GM19463 (cell line): ENCODE measurements around the gene OR5L1.

ENCODE experiments used
- ATAC-seq: cut with Tn5 transposase; IDR thresholded peaks from one replicate; pipeline ENCODE4 v1.9.1; 2021; ENCODE audit warnings: mild to moderate bottlenecking, moderate library complexity; ENCODE audit not compliant: unreplicated experiment

Gene OR5L1

DNA sequence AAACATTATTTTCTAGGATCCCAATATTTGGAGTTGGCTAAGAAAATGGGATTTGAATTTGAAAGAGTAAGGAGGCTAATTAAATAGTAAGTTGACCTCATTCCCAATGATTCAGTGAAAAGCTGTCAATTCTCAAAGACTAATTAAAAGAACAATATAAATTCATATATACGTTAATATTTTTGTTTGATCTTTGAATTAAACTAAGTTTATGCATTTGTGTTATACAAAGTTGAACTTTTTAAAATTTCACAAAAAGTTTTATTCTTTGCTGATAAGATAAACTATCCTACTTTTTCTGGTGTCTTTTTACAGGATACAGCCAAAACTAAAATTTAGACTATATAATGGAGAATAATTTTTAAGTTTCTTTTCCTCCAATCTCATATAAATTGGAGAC lies at the start of gene OR5L1:
OR5L1 (plus strand) TSS at position 301 of the 400 bp plus-strand sequence. CDS start 100 bp downstream, outside the sequence.
- no peak for ATAC-seq

DNA sequence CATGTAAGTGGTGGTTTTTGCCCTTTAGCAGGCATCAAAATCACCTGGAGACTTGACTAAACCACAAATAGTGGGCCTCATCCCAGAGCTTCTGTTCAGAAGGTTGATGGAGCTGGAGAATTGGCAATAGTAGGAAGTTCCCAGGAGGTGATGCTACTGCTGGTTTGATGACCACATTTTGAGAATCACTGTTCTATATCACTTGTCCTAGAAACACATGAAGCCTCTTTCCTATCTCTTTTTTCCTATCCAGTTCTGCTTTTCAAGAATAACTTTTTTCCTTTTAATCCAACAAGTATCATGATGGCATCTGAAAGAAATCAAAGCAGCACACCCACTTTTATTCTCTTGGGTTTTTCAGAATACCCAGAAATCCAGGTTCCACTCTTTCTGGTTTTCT lies 38.0 kb upstream of the OR5L1 start, which contains the start of gene OR5D13:
OR5D13 (plus strand) TSS at position 301 of the 400 bp plus-strand sequence; CDS start at position 301, 0 bp downstream.
- no peak for ATAC-seq

DNA sequence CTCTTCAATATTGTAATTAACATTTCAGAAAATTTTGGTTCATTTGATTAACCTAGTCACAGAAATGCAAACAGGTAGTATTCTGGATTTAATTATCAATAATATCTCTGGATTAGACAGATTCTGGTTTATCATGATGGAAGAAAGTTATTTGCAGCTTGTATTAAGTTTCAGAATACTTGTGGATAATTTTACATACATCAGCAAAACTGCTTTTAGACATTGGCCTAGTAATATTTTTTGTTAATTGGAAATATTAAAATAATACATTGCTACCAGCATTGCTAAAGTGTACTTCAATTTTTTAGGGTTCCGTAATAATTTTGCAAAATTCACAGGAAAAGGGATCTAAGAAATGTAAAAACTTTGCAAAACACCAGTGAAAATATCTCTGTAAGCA lies 19.6 kb upstream of the OR5L1 start:
- ATAC-seq, result no peak

DNA sequence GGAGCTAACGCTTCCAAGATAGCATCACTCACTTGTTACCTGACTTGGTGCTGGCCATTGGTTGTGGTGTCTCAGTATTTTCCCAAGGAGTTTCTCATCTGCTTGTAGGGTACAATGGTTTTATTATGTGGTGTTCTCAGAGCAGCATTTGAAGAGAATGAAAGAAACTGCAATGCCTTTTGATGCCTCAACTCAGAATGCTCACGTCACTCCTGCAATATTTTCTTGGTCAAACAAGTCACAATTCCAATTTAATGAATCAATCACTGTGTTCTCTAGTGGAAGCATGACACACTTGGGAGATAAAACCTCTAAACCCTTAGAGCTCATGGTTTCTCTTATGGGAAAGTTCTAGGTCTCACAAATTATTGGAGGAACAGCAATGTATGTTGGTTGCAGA lies 17.8 kb upstream of the OR5L1 start:
- no peak for ATAC-seq

DNA sequence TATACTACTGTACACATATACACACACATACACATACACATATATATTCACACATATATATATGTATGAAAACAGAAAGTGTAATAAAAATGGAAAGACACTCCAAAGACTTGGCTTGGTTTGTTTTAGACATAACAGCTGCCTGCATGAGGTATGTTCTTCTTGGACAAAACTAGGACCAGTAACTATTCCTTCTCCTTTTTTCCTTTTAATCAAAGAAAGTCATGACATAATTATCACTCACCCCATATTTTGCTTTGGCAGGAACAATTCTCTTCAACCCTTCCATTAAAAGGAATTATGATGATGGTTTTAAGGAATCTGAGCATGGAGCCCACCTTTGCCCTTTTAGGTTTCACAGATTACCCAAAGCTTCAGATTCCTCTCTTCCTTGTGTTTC lies 15.9 kb upstream of the OR5L1 start, which contains the start of gene OR5D14:
OR5D14 (plus strand) TSS at position 301 of the 400 bp plus-strand sequence; CDS start at position 301, 0 bp downstream.
- no peak for ATAC-seq

DNA sequence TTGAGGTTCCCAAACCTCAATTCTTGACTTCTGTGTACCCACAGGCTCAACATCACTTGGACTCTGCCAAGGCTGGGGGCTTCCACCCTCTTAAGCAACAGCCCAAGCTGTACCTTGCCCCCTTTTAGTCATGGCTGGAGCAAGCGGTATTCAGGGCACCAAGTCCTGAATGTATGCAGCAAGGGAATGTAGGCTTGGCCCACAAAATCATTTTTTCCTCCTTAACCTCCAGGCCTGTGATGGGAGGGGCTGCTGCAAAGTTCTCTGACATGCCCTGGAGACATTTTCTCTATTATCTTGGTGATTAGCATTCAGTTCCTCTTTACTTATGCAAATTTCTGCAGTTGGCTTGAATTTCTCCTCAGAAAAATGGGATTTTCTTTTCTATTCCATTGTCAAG lies 4.9 kb upstream of the OR5L1 start:
- no peak for ATAC-seq

DNA sequence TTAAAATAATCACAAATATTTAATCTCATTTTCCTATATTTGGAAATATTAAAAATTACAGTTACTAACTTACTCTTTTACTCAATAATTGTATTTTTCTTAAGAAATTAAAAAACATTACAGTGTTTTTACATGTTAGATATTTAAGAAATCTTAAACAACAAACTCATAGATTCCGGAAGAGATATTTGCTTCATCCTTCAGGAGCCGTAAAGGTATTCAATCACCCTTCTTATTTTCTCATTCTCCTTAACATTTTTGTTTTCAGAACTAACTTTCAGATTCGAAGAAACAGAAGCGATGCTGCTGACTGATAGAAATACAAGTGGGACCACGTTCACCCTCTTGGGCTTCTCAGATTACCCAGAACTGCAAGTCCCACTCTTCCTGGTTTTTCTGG lies 8.2 kb downstream of the OR5L1 start, which contains the start of gene OR5D18:
OR5D18 (plus strand) TSS at position 301 of the 400 bp plus-strand sequence; CDS start at position 301, 0 bp downstream.
- ATAC-seq, result no peak

DNA sequence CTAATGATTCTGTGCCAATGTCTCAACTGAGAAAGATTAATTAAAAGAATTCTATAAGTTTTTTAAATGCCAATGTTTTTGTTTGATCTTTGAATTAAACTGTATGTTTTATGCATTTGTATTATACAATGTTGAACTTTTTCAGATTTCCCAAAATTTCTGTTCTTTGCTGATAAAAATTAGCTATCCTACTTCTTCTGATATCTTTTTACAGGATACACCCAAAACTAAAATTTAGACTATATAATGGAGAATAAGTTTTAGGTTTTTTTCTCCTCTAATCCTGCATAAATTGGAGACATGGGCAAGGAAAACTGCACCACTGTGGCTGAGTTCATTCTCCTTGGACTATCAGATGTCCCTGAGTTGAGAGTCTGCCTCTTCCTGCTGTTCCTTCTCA lies 15.8 kb downstream of the OR5L1 start, which contains the start of gene OR5L2:
OR5L2 (plus strand) TSS at position 301 of the 400 bp plus-strand sequence; CDS start at position 301, 0 bp downstream.
- ATAC-seq, result no peak

DNA sequence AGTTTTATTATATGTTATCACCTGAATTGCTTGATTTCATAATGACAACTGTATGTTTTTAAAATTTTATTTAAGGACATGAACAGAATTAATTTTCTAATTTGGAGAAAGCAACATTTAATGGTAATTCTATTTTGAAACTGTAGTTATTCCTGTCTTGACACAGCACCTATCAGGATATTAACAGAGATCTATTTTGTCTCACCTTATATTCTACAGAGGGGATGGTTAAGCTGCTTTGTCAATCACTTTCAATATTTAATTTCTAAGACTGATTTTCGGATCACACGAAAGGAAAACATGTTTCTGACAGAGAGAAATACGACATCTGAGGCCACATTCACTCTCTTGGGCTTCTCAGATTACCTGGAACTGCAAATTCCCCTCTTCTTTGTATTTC lies 27.3 kb downstream of the OR5L1 start, which contains the start of gene OR5D16:
OR5D16 (plus strand) TSS at position 301 of the 400 bp plus-strand sequence; CDS start at position 301, 0 bp downstream.
- ATAC-seq, result no peak

DNA sequence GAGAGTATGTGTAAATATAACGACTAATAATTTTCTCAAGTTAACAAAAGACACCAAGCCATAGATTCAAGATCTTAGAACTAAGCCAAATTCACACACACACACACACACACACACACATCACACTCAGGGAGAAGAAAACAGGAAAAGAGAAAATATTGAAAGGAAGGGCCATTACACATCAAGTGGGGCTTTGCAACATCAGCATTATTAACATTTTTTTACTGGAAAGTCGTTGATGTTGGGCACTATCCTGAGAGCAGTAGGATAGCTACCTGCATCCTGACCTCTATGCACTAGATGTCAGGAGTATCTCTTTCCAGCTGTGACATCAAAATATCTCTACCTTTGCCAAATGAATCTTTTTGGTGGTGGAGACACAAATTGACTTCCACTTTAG lies 36.3 kb downstream of the OR5L1 start:
- no peak for ATAC-seq

DNA sequence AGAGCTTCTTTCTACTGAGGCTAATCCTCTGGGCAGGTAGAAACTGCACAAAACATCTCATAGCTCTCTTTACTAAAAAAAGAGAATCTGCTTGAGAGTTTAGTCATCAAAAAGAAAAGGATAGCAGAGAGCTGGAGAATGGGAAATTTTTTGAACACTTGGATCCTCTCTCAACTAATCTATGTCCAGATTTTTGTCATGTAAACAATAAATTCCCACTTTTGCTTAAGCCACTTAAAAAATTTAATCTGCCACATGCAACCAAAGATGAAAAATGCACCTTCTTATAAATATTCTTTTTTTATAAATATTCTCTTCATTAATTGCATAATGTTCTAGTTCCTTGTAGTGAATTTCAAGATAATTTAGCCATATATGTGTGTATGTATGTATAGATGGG lies 37.9 kb downstream of the OR5L1 start:
- ATAC-seq, result no peak

DNA sequence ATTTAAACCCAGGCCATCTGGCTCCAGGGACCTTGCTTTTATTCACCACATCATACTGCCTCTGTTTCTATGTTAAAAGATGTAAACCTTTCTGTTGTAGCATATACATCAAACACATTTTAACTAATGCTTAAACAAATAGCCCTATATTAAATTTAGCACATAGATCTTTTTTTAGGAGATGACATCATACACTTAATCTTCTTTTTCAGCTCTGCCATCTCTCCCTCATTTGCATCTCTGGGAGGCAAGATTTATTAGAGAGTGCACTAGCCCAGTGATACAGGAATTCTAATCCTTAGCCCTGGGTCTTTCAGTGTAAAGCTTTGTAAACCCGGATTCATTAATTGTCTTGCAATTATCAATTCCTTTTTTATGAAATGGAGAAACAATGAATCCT lies 41.0 kb downstream of the OR5L1 start:
- no peak for ATAC-seq

DNA sequence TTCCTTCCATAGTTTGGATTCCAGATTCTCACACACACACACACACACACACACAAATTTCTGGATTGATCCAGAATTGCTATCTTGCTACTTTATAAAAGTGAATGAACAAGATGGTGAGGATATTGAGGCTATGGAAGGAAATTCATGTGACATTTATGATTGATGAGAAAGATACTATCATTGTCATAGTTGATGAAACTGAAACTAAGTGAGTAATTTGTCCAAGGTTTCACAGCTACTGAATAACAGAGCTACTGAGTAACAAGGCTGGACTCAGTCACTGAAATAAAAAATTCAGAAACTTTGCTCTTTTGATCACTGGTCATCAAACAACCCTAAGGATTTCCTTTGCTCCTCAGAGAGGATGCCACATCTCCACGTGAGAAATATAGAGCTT lies 43.5 kb downstream of the OR5L1 start:
- peak; percentile 70 for ATAC-seq
